ENCODE measurements around the gene MYL12A. TPM values are rescaled to one million over a fixed set of nuclear protein-coding genes. Genes with fewer than 3 reads are reported as not detected.
A peak's percentile ranks its signal among the peaks of the same experiment; 100 is the strongest.

Gene MYL12A
- polyA plus RNA-seq, 4 donors: 270 to 708 (median 541) TPM

GRCh38 chr18:3262234-3263131 lies 14.9 kb downstream of the MYL12A start:
- DNase-seq (peak in 1 of 2 donors; percentile 76), FAIRE-seq (no peak)
- H3K27me3 ChIP-seq (ENCODE audit: control insufficient read depth in 3 of 3, insufficient read depth in 3 of 3, low read length in 3 of 3): no peaks in the 10 kb centered on the region
- peak overlapping the region; percentile 93 to 98 (median 93) for H3K27ac ChIP-seq (ENCODE audit: low read depth in 1 of 3, low read length in 2 of 3)
- peaks cover 4 to 10% (median 6%) of the 10 kb centered on the region in 3 donors for H3K36me3 ChIP-seq (ENCODE audit: control insufficient read depth in 3 of 3, insufficient read depth in 2 of 3, low read depth in 1 of 3, low read length in 3 of 3)
- whole genome bisulfite sequencing, 3 donors: 0 to 1% (median 0%) methylated on average over 57 to 69 of the region's 69 CpGs
- H3K4me1 ChIP-seq (ENCODE audit: control insufficient read depth in 3 of 3, insufficient read depth in 2 of 3, low read depth in 1 of 3, low read length in 2 of 3): peaks cover 11 to 34% (median 21%) of the 10 kb centered on the region in 3 donors
- peak overlapping the region; percentile 68 to 100 (median 95) for H3K4me3 ChIP-seq (ENCODE audit: low read depth in 1 of 3, low read length in 3 of 3)
- H3K9me3 ChIP-seq (ENCODE audit: control insufficient read depth in 2 of 2, insufficient read depth in 1 of 2, low read depth in 1 of 2, low read length in 1 of 2): no peaks in the 10 kb centered on the region

- Histone ChIP-seq H3K36me3 (ENCODE audit: control insufficient read depth in 3 of 3, insufficient read depth in 2 of 3, low read depth in 1 of 3, low read length in 3 of 3) (peaks cover under 1 to 6% (median 1%) of the 10 kb centered on the region in 3 donors), H3K4me1 (ENCODE audit: control insufficient read depth in 3 of 3, insufficient read depth in 2 of 3, low read depth in 1 of 3, low read length in 2 of 3) (peaks cover 11 to 34% (median 25%) of the 10 kb centered on the region in 3 donors), H3K9me3 (ENCODE audit: control insufficient read depth in 2 of 2, insufficient read depth in 1 of 2, low read depth in 1 of 2, low read length in 1 of 2) (no peaks in the 10 kb centered on the region), H3K4me3 (ENCODE audit: low read depth in 1 of 3, low read length in 3 of 3) (peak overlapping the region; percentile 68 to 100 (median 95)), H3K27me3 (ENCODE audit: control insufficient read depth in 3 of 3, insufficient read depth in 3 of 3, low read length in 3 of 3) (no peaks in the 10 kb centered on the region), H3K27ac (ENCODE audit: low read depth in 1 of 3, low read length in 2 of 3) (peak overlapping the region; percentile 93 to 98 (median 93))
- peak in 1 of 2 donors; percentile 58 for DNase-seq
- 4 to 17% (median 5%) methylated on average over 8 of the region's 8 CpGs for WGBS, 3 donors
- no peak for FAIRE-seq
These were observed 15.6 kb downstream of the MYL12A start for GRCh38 chr18:3263132-3263700.

- Histone ChIP-seq H3K4me3 (ENCODE audit: low read depth in 1 of 3, low read length in 3 of 3) (peak overlapping the region in 1 of 3 donors; percentile 95), H3K9me3 (ENCODE audit: control insufficient read depth in 2 of 2, insufficient read depth in 1 of 2, low read depth in 1 of 2, low read length in 1 of 2) (no peaks in the 10 kb centered on the region), H3K36me3 (ENCODE audit: control insufficient read depth in 3 of 3, insufficient read depth in 2 of 3, low read depth in 1 of 3, low read length in 3 of 3) (peaks cover 0 to 6% (median 0%) of the 10 kb centered on the region in 3 donors), H3K27me3 (ENCODE audit: control insufficient read depth in 3 of 3, insufficient read depth in 3 of 3, low read length in 3 of 3) (no peaks in the 10 kb centered on the region), H3K27ac (ENCODE audit: low read depth in 1 of 3, low read length in 2 of 3) (peak overlapping the region in 2 of 3 donors; percentile 93), H3K4me1 (ENCODE audit: control insufficient read depth in 3 of 3, insufficient read depth in 2 of 3, low read depth in 1 of 3, low read length in 2 of 3) (peaks cover 15 to 43% (median 34%) of the 10 kb centered on the region in 3 donors)
- FAIRE-seq (no peak), DNase-seq (peak; percentile 54 to 87)
- WGBS, 3 donors: 23 to 52% (median 24%) methylated on average over 2 of the region's 2 CpGs
These were observed 16.8 kb downstream of the MYL12A start for GRCh38 chr18:3264362-3264761.

- WGBS, 3 donors: 25 to 43% (median 36%) methylated on average over 3 of the region's 3 CpGs
- peak in 1 of 2 donors; percentile 32 for DNase-seq
- no peaks in the 10 kb centered on the region for H3K9me3 ChIP-seq (ENCODE audit: control insufficient read depth in 2 of 2, insufficient read depth in 1 of 2, low read depth in 1 of 2, low read length in 1 of 2)
- peak overlapping the region in 1 of 3 donors; percentile 23 for H3K4me3 ChIP-seq (ENCODE audit: low read depth in 1 of 3, low read length in 3 of 3)
- FAIRE-seq: no peak
- H3K27me3 ChIP-seq (ENCODE audit: control insufficient read depth in 3 of 3, insufficient read depth in 3 of 3, low read length in 3 of 3): no peaks in the 10 kb centered on the region
- peaks cover 15 to 45% (median 37%) of the 10 kb centered on the region in 3 donors for H3K4me1 ChIP-seq (ENCODE audit: control insufficient read depth in 3 of 3, insufficient read depth in 2 of 3, low read depth in 1 of 3, low read length in 2 of 3)
- peaks cover 0 to 7% (median 0%) of the 10 kb centered on the region in 3 donors for H3K36me3 ChIP-seq (ENCODE audit: control insufficient read depth in 3 of 3, insufficient read depth in 2 of 3, low read depth in 1 of 3, low read length in 3 of 3)
- peak overlapping the region in 1 of 3 donors; percentile 65 for H3K27ac ChIP-seq (ENCODE audit: low read depth in 1 of 3, low read length in 2 of 3)
These were observed 18.0 kb downstream of the MYL12A start for GRCh38 chr18:3265564-3266033.

DNA sequence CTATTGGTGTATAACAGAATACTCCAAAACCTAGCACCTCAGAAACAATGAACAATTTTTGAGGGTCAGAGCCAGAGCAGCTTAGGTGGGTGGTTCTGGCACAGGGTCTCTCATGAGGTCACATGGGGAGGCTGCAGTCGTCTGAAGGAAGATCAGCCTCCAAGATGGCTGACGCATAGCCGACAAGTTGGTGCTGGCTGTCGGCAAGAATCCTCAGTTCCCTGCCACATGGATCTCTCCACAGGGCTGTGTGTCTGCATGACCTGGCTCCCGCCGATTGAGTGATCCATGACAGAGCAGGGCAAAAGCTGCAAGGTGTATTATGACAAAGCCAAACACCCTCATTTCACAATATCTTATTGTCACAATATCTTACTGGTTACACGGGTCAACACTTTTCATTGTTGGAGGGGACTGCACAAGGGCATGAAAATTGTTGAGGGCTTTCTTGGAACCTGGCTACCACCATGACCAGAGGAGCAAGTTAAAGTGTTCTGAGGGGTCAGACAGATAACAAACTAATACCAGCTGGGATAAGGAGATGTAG lies 18.5 kb downstream of the MYL12A start:
- no peak for FAIRE-seq
- Histone ChIP-seq H3K9me3 (ENCODE audit: control insufficient read depth in 2 of 2, insufficient read depth in 1 of 2, low read depth in 1 of 2, low read length in 1 of 2) (no peaks in the 10 kb centered on the region), H3K27ac (ENCODE audit: low read depth in 1 of 3, low read length in 2 of 3) (no peak overlapping the region), H3K4me3 (ENCODE audit: low read depth in 1 of 3, low read length in 3 of 3) (no peak overlapping the region), H3K36me3 (ENCODE audit: control insufficient read depth in 3 of 3, insufficient read depth in 2 of 3, low read depth in 1 of 3, low read length in 3 of 3) (peaks cover 0 to 8% (median 0%) of the 10 kb centered on the region in 3 donors), H3K4me1 (ENCODE audit: control insufficient read depth in 3 of 3, insufficient read depth in 2 of 3, low read depth in 1 of 3, low read length in 2 of 3) (peaks cover 15 to 42% (median 37%) of the 10 kb centered on the region in 3 donors), H3K27me3 (ENCODE audit: control insufficient read depth in 3 of 3, insufficient read depth in 3 of 3, low read length in 3 of 3) (no peaks in the 10 kb centered on the region)
- WGBS, 3 donors: 43 to 60% (median 60%) methylated on average over 7 of the region's 7 CpGs
- no peak for DNase-seq

DNA sequence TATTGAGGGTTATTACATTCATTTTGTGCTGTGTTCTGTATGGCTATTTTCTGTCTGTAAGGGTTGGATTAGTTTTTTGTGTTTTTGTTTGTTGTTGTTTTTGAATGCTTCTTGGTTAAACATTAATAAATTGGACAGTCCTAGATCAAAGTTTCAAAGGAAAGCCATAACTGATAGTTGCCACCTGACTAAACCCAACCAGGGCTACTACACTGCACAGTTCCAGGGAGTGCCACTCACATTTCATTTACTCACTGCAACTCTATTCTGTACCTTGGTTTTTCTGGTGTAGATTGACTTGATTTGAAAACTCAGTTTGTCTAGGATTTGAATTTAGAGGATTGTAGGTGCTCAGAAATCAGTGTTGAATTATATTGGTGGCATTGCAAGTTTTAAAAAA lies 20.7 kb downstream of the MYL12A start:
- no peak for FAIRE-seq
- no peak overlapping the region for H3K4me3 ChIP-seq (ENCODE audit: low read depth in 1 of 3, low read length in 3 of 3)
- peaks cover 17 to 40% (median 37%) of the 10 kb centered on the region in 3 donors for H3K4me1 ChIP-seq (ENCODE audit: control insufficient read depth in 3 of 3, insufficient read depth in 2 of 3, low read depth in 1 of 3, low read length in 2 of 3)

DNA sequence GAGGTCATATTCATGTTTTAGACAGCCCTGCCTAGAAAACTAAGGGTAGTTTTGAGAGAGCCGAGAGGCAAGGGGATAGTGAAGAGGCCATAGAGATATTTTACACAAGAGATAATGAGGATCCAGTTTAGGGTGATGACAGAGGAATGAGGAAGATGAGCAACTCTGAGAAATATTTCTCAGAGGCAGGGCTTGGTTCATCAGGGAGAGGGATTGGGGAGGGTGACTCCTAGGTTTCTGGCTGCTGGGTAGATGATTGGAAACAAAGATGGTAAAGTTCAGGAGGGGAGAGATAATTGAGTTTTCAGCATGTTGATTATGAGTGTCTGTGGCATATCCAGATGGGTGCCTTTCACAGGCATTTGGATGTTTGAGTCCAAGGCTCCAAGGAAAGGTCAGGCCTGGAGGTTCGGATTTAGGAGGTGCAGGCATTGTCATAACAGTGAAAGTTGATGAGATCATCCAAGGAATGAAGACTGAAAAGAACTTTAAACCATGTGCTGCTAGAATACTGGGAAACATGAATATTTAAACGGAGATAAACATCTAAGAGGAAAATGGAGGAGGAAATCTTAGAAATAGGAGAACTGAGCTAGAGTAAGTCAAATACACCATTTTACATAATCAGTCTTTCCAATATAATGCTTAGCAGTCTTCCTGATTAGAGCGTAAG lies 21.8 kb downstream of the MYL12A start:
- no peak for FAIRE-seq
- no peak for DNase-seq
- 78 to 82% (median 81%) methylated on average over 4 of the region's 4 CpGs for WGBS, 3 donors
- peaks cover 17 to 35% (median 30%) of the 10 kb centered on the region in 3 donors for H3K4me1 ChIP-seq (ENCODE audit: control insufficient read depth in 3 of 3, insufficient read depth in 2 of 3, low read depth in 1 of 3, low read length in 2 of 3)
- no peak overlapping the region for H3K4me3 ChIP-seq (ENCODE audit: low read depth in 1 of 3, low read length in 3 of 3)
- H3K27ac ChIP-seq (ENCODE audit: low read depth in 1 of 3, low read length in 2 of 3): peak overlapping the region in 1 of 3 donors; percentile 37
- H3K36me3 ChIP-seq (ENCODE audit: control insufficient read depth in 3 of 3, insufficient read depth in 2 of 3, low read depth in 1 of 3, low read length in 3 of 3): peaks cover 2 to 16% (median 7%) of the 10 kb centered on the region in 3 donors
- H3K9me3 ChIP-seq (ENCODE audit: control insufficient read depth in 2 of 2, insufficient read depth in 1 of 2, low read depth in 1 of 2, low read length in 1 of 2): no peaks in the 10 kb centered on the region
- H3K27me3 ChIP-seq (ENCODE audit: control insufficient read depth in 3 of 3, insufficient read depth in 3 of 3, low read length in 3 of 3): no peaks in the 10 kb centered on the region

More for the DNA sequence above, 20.7 kb downstream of the MYL12A start:
- no peaks in the 10 kb centered on the region for H3K27me3 ChIP-seq (ENCODE audit: control insufficient read depth in 3 of 3, insufficient read depth in 3 of 3, low read length in 3 of 3)
- no peaks in the 10 kb centered on the region for H3K9me3 ChIP-seq (ENCODE audit: control insufficient read depth in 2 of 2, insufficient read depth in 1 of 2, low read depth in 1 of 2, low read length in 1 of 2)
- peak; percentile 31 to 59 for DNase-seq
- H3K36me3 ChIP-seq (ENCODE audit: control insufficient read depth in 3 of 3, insufficient read depth in 2 of 3, low read depth in 1 of 3, low read length in 3 of 3): peaks cover 0 to 14% (median 4%) of the 10 kb centered on the region in 3 donors
- H3K27ac ChIP-seq (ENCODE audit: low read depth in 1 of 3, low read length in 2 of 3): no peak overlapping the region

DNA sequence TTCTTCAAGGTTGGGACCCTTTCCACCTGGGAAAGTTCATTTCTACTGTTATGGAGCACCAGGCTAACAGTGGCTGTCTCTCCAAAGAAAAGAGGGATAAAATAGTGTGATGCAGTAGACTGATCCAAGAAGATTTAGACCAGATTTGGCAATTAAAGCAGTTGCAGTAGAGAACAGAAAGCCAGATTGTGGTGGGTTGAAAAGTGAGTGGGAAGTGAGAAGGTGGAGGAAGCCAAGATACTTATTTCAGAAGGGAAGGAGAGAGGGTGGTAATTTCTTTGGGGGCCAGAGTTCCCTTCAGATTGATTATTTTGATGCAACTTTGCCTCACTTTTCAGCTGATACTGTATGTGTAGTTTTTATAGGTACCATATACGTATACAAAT lies 22.3 kb downstream of the MYL12A start:
- WGBS, 3 donors: 87 to 93% (median 91%) methylated on average over 1 of the region's 1 CpG
- Histone ChIP-seq H3K4me3 (ENCODE audit: low read depth in 1 of 3, low read length in 3 of 3) (no peak overlapping the region), H3K9me3 (ENCODE audit: control insufficient read depth in 2 of 2, insufficient read depth in 1 of 2, low read depth in 1 of 2, low read length in 1 of 2) (no peaks in the 10 kb centered on the region), H3K27ac (ENCODE audit: low read depth in 1 of 3, low read length in 2 of 3) (no peak overlapping the region), H3K27me3 (ENCODE audit: control insufficient read depth in 3 of 3, insufficient read depth in 3 of 3, low read length in 3 of 3) (no peaks in the 10 kb centered on the region), H3K36me3 (ENCODE audit: control insufficient read depth in 3 of 3, insufficient read depth in 2 of 3, low read depth in 1 of 3, low read length in 3 of 3) (peaks cover 6 to 15% (median 11%) of the 10 kb centered on the region in 3 donors), H3K4me1 (ENCODE audit: control insufficient read depth in 3 of 3, insufficient read depth in 2 of 3, low read depth in 1 of 3, low read length in 2 of 3) (peaks cover 17 to 33% (median 27%) of the 10 kb centered on the region in 3 donors)
- DNase-seq (no peak), FAIRE-seq (no peak)

Measured in small intestine (tissue), 7 donors.